Measurements from ENCODE around the gene C13orf46. TPM values are rescaled to one million over a fixed set of nuclear protein-coding genes. Genes with fewer than 3 reads are reported as not detected.

C13orf46 gene
- total and polyA plus RNA-seq, 2 of the 8 experiments (the other 6 are each of a cell fraction or from before 2014, with no cell fraction given): 0.23 to 0.28 TPM

GRCh38 chr13:113943821-113944565 is 29.9 kb downstream of the C13orf46 start (continued):
- TF ChIP-seq, protein P1, sequence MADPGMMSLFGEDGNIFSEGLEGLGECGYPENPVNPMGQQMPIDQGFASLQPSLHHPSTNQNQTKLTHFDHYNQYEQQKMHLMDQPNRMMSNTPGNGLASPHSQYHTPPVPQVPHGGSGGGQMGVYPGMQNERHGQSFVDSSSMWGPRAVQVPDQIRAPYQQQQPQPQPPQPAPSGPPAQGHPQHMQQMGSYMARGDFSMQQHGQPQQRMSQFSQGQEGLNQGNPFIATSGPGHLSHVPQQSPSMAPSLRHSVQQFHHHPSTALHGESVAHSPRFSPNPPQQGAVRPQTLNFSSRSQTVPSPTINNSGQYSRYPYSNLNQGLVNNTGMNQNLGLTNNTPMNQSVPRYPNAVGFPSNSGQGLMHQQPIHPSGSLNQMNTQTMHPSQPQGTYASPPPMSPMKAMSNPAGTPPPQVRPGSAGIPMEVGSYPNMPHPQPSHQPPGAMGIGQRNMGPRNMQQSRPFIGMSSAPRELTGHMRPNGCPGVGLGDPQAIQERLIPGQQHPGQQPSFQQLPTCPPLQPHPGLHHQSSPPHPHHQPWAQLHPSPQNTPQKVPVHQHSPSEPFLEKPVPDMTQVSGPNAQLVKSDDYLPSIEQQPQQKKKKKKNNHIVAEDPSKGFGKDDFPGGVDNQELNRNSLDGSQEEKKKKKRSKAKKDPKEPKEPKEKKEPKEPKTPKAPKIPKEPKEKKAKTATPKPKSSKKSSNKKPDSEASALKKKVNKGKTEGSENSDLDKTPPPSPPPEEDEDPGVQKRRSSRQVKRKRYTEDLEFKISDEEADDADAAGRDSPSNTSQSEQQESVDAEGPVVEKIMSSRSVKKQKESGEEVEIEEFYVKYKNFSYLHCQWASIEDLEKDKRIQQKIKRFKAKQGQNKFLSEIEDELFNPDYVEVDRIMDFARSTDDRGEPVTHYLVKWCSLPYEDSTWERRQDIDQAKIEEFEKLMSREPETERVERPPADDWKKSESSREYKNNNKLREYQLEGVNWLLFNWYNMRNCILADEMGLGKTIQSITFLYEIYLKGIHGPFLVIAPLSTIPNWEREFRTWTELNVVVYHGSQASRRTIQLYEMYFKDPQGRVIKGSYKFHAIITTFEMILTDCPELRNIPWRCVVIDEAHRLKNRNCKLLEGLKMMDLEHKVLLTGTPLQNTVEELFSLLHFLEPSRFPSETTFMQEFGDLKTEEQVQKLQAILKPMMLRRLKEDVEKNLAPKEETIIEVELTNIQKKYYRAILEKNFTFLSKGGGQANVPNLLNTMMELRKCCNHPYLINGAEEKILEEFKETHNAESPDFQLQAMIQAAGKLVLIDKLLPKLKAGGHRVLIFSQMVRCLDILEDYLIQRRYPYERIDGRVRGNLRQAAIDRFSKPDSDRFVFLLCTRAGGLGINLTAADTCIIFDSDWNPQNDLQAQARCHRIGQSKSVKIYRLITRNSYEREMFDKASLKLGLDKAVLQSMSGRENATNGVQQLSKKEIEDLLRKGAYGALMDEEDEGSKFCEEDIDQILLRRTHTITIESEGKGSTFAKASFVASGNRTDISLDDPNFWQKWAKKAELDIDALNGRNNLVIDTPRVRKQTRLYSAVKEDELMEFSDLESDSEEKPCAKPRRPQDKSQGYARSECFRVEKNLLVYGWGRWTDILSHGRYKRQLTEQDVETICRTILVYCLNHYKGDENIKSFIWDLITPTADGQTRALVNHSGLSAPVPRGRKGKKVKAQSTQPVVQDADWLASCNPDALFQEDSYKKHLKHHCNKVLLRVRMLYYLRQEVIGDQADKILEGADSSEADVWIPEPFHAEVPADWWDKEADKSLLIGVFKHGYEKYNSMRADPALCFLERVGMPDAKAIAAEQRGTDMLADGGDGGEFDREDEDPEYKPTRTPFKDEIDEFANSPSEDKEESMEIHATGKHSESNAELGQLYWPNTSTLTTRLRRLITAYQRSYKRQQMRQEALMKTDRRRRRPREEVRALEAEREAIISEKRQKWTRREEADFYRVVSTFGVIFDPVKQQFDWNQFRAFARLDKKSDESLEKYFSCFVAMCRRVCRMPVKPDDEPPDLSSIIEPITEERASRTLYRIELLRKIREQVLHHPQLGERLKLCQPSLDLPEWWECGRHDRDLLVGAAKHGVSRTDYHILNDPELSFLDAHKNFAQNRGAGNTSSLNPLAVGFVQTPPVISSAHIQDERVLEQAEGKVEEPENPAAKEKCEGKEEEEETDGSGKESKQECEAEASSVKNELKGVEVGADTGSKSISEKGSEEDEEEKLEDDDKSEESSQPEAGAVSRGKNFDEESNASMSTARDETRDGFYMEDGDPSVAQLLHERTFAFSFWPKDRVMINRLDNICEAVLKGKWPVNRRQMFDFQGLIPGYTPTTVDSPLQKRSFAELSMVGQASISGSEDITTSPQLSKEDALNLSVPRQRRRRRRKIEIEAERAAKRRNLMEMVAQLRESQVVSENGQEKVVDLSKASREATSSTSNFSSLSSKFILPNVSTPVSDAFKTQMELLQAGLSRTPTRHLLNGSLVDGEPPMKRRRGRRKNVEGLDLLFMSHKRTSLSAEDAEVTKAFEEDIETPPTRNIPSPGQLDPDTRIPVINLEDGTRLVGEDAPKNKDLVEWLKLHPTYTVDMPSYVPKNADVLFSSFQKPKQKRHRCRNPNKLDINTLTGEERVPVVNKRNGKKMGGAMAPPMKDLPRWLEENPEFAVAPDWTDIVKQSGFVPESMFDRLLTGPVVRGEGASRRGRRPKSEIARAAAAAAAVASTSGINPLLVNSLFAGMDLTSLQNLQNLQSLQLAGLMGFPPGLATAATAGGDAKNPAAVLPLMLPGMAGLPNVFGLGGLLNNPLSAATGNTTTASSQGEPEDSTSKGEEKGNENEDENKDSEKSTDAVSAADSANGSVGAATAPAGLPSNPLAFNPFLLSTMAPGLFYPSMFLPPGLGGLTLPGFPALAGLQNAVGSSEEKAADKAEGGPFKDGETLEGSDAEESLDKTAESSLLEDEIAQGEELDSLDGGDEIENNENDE (IDR thresholded peaks at IDR 0.05; ENCODE audit: insufficient replicate concordance, low read length): no peak
- TF ChIP-seq NRF1 (IDR thresholded peaks at IDR 0.05; ENCODE audit: low read depth, low read length) (no peak), YY1 (IDR thresholded peaks at IDR 0.05; ENCODE audit: low read depth, low read length) (no peak), SIN3A (conservative IDR thresholded peaks at IDR 0.05 in 1 of 2, IDR thresholded peaks at IDR 0.05 in 1 of 2; ENCODE audit: low read depth in 1 of 2, low read length in 2 of 2) (no peak), PHF8 (conservative IDR thresholded peaks at IDR 0.05; ENCODE audit: low read depth, low read length) (no peak)

Measured in H1 (cell line).